H1 (cell line): ENCODE results near the gene S100A12. TPM values are rescaled to one million over a fixed set of nuclear protein-coding genes. Genes with fewer than 3 reads are reported as not detected.

Source experiments
- CTCF ChIA-PET: fragments of 300-600 bp; sonication (Branson Sonifier 250); formaldehyde crosslinking; loops from one replicate; lab custom pipeline; 2021; ENCODE audit not compliant: partially characterized antibody; lab: Charles Lee
- POLR2A ChIA-PET: fragments of 300-600 bp; sonication (Branson Sonifier 250); formaldehyde crosslinking; loops from one replicate; lab custom pipeline; 2021; ENCODE audit warnings: inconsistent platforms; ENCODE audit not compliant: partially characterized antibody; lab: Charles Lee
- DNase-seq, 2 experiments: peaks; one replicate each; pipeline versions ENCODE4 v3.0.0 to v3.0.0-alpha.2; 2010 to 2022; ENCODE audit warnings: low spot score in 2 of 2, low read depth in 1 of 2, mixed read lengths in 1 of 2
- FAIRE-seq: peaks from 2 replicates; lab custom pipeline; 2011; peaks lifted over from hg19 to GRCh38; lab: Jason Lieb, UNC
- H2AFZ ChIP-seq: 2 replicates; pipeline ENCODE4 v1.8.1; 2012; ENCODE audit warnings: low read length, inconsistent platforms
- H2AK5ac ChIP-seq: 2 replicates; pipeline ENCODE4 v1.6.1; 2013; ENCODE audit warnings: low read depth, low read length
- H2BK120ac ChIP-seq: replicated peaks from 2 replicates; pipeline ENCODE3; 2013; ENCODE audit warnings: low read depth, low read length, inconsistent platforms
- H2BK12ac ChIP-seq: 2 replicates; pipeline ENCODE4 v1.6.1; 2013; ENCODE audit warnings: low read depth, low read length
- H2BK15ac ChIP-seq: 2 replicates; pipeline ENCODE4 v1.6.1; 2013; ENCODE audit warnings: low read length
- H2BK20ac ChIP-seq: 2 replicates; pipeline ENCODE4 v1.6.1; 2013; ENCODE audit warnings: low read length
- H2BK5ac ChIP-seq: 2 replicates; pipeline ENCODE4 v1.6.1; 2013; ENCODE audit warnings: low read depth, low read length
- H3K14ac ChIP-seq: 2 replicates; pipeline ENCODE4 v1.6.1; 2013; ENCODE audit warnings: inconsistent platforms; ENCODE audit not compliant: insufficient read length
- H3K18ac ChIP-seq: 2 replicates; pipeline ENCODE4 v1.6.1; 2013; ENCODE audit warnings: low read length; ENCODE audit errors: extremely low read depth
- H3K23ac ChIP-seq: 2 replicates; pipeline ENCODE4 v1.6.1; 2013; ENCODE audit warnings: inconsistent platforms; ENCODE audit not compliant: insufficient read length
- H3K23me2 ChIP-seq: 2 replicates; pipeline ENCODE4 v1.6.1; 2013; ENCODE audit warnings: low read depth, low read length
- H3K27ac ChIP-seq: 2 replicates; pipeline ENCODE4 v1.6.1; 2011; ENCODE audit warnings: low read depth, low read length, inconsistent platforms
- H3K27me3 ChIP-seq, 4 experiments: replicated peaks in 1 of 4; 1 replicate in 1 of 4; 2 replicates in 3 of 4; pipeline versions ENCODE4 v1.6.1 to v1.8.1; 2011 to 2013; ENCODE audit warnings: low read length in 3 of 4, mild to moderate bottlenecking in 3 of 4, inconsistent platforms in 2 of 4, mixed read lengths in 2 of 4, moderate library complexity in 1 of 4; ENCODE audit not compliant: control insufficient read depth in 3 of 4, insufficient read depth in 3 of 4; ENCODE audit errors: extremely low read depth in 1 of 4
- H3K36me3 ChIP-seq, 4 experiments: 2 replicates each; pipeline versions ENCODE4 v1.6.1 to v1.8.1; 2011 to 2013; ENCODE audit warnings: mild to moderate bottlenecking in 4 of 4, low read length in 3 of 4, moderate library complexity in 2 of 4, control low read depth in 1 of 4, inconsistent platforms in 1 of 4; ENCODE audit not compliant: insufficient read depth in 4 of 4, control insufficient read depth in 2 of 4
- H3K4ac ChIP-seq: replicated peaks from 2 replicates; pipeline ENCODE3; 2013; ENCODE audit warnings: low read length, low read depth, mixed read lengths, inconsistent platforms; ENCODE audit not compliant: insufficient read length
- H3K4me1 ChIP-seq, 4 experiments: replicated peaks in 1 of 4; 1 replicate in 1 of 4; 2 replicates in 3 of 4; pipeline versions ENCODE4 v1.6.1 to v1.8.1; 2011 to 2013; ENCODE audit warnings: low read length in 3 of 4, inconsistent platforms in 2 of 4, mixed read lengths in 1 of 4; ENCODE audit not compliant: insufficient read depth in 4 of 4, control insufficient read depth in 3 of 4
- H3K4me2 ChIP-seq, 2 experiments: 2 replicates each; pipeline versions ENCODE4 v1.6.1 to v1.8.1; 2011 to 2013; ENCODE audit warnings: low read depth in 2 of 2, low read length in 2 of 2, control low read depth in 1 of 2, inconsistent platforms in 1 of 2, mild to moderate bottlenecking in 1 of 2; ENCODE audit not compliant: insufficient read depth in 1 of 2
- H3K4me3 ChIP-seq, 4 experiments: fragments of 200-600, 300-600 bp in 1 of 4; sonication (generic), shearing (Covaris generic), sonication (Bioruptor Twin) in 1 of 4; 2 replicates each; pipeline versions ENCODE4 v1.5.1 to v1.8.1; 2011 to 2016; ENCODE audit warnings: low read length in 4 of 4, low read depth in 3 of 4, control low read depth in 2 of 4, inconsistent platforms in 2 of 4, mild to moderate bottlenecking in 2 of 4, mixed read lengths in 1 of 4, moderate library complexity in 1 of 4; ENCODE audit not compliant: insufficient read depth in 2 of 4; ENCODE audit errors: extremely low read depth in 1 of 4
- H3K56ac ChIP-seq: replicated peaks from 2 replicates; pipeline ENCODE3; 2013; ENCODE audit warnings: low read depth, mild to moderate bottlenecking, mixed read lengths, low read length, inconsistent platforms; ENCODE audit not compliant: insufficient read length
- H3K79me1 ChIP-seq: 2 replicates; pipeline ENCODE4 v1.6.1; 2013; ENCODE audit warnings: low read depth, low read length, control low read depth
- H3K79me2 ChIP-seq, 2 experiments: 2 replicates each; pipeline versions ENCODE4 v1.6.1 to v1.8.1; 2012 to 2013; ENCODE audit warnings: low read length in 2 of 2, mild to moderate bottlenecking in 2 of 2, inconsistent platforms in 1 of 2; ENCODE audit not compliant: insufficient read depth in 2 of 2, control insufficient read depth in 1 of 2
- H3K9ac ChIP-seq, 4 experiments: replicated peaks in 1 of 4; 1 replicate in 1 of 4; 2 replicates in 3 of 4; pipeline versions ENCODE4 v1.6.1 to v1.8.1; 2011 to 2013; ENCODE audit warnings: low read depth in 3 of 4, low read length in 3 of 4, control low read depth in 2 of 4, mild to moderate bottlenecking in 2 of 4, moderate library complexity in 2 of 4, inconsistent platforms in 1 of 4; ENCODE audit errors: extremely low read depth in 1 of 4
- H3K9me3 ChIP-seq, 2 experiments: 2 replicates each; pipeline versions ENCODE4 v1.6.1 to v1.8.1; 2012 to 2013; ENCODE audit warnings: mild to moderate bottlenecking in 2 of 2, moderate library complexity in 2 of 2, control low read depth in 1 of 2, inconsistent platforms in 1 of 2, low read depth in 1 of 2, low read length in 1 of 2, mixed read lengths in 1 of 2; ENCODE audit not compliant: insufficient read depth in 2 of 2
- H4K20me1 ChIP-seq, 2 experiments: replicated peaks in 1 of 2; 2 replicates each; pipeline versions ENCODE3 to v1.8.1; 2011 to 2013; ENCODE audit warnings: inconsistent platforms in 2 of 2, low read length in 2 of 2, mild to moderate bottlenecking in 1 of 2; ENCODE audit not compliant: insufficient read depth in 2 of 2, control insufficient read depth in 1 of 2
- H4K5ac ChIP-seq: 2 replicates; pipeline ENCODE4 v1.6.1; 2013; ENCODE audit warnings: low read length, low read depth, mixed read lengths, inconsistent platforms; ENCODE audit not compliant: insufficient read length
- H4K8ac ChIP-seq: 2 replicates; pipeline ENCODE4 v1.8.0; 2013; ENCODE audit warnings: mild to moderate bottlenecking, moderate library complexity, low read length, inconsistent platforms; ENCODE audit not compliant: insufficient read depth; ENCODE audit errors: extremely low read depth
- H4K91ac ChIP-seq: replicated peaks from 2 replicates; pipeline ENCODE3; 2013; ENCODE audit warnings: low read length, mixed read lengths, inconsistent platforms; ENCODE audit not compliant: insufficient read length
- CEBPB ChIP-seq: IDR thresholded peaks from 2 replicates; pipeline ENCODE4 v1.6.1; 2012; ENCODE audit warnings: low read depth, low read length
- KDM4A ChIP-seq: IDR thresholded peaks from one replicate; pipeline ENCODE4 v1.7.1; 2012; ENCODE audit warnings: low read depth, mild to moderate bottlenecking, moderate library complexity, low read length, inconsistent platforms; ENCODE audit not compliant: severe bottlenecking
- NRF1 ChIP-seq: IDR thresholded peaks from 2 replicates; pipeline ENCODE4 v1.6.1; 2011; ENCODE audit warnings: mild to moderate bottlenecking, low read depth, low read length, improper control_type of control experiment
- RXRA ChIP-seq: IDR thresholded peaks from 2 replicates; pipeline ENCODE4 v1.6.1; 2011; ENCODE audit warnings: low read depth, mild to moderate bottlenecking, low read length, moderate library complexity; ENCODE audit not compliant: insufficient read depth
- SP1 ChIP-seq: IDR thresholded peaks from 2 replicates; pipeline ENCODE4 v1.6.1; 2011; ENCODE audit warnings: low read depth, low read length
- SUZ12 ChIP-seq: fragments of 200-600 bp; sonication (generic); IDR thresholded peaks from 2 replicates; pipeline ENCODE4 v1.6.1; 2012; ENCODE audit warnings: mild to moderate bottlenecking, inconsistent platforms, low read length, moderate library complexity, mixed read lengths
- ZNF274 ChIP-seq: IDR thresholded peaks from 2 replicates; pipeline ENCODE4 v1.7.0; 2012; ENCODE audit warnings: low read length, borderline replicate concordance; ENCODE audit errors: extremely low read depth
- WGBS, 2 experiments: shearing (Covaris generic) in 1 of 2; methylation state at CpG; one replicate each; pipeline versions ENCODE4 v1.1.6 to v1.1.7; 2013 to 2015; ENCODE audit warnings: low lambda C conversion rate in 2 of 2, mixed read lengths in 2 of 2, inconsistent platforms in 1 of 2, low coverage in 1 of 2, missing lambda C conversion rate in 1 of 2; ENCODE audit not compliant: insufficient replicate concordance in 2 of 2, insufficient coverage in 1 of 2, insufficient read length in 1 of 2; ENCODE audit errors: extremely low coverage in 1 of 2, missing lambda C conversion rate in 1 of 2; 5-methylcytosine and 5-hydroxymethylcytosine counted together
- polyA plus RNA-seq, 7 experiments: library from polyadenylated mRNA; depleted of rRNA in 3 of 7; stranded (reverse) in 5 of 7; unstranded in 2 of 7; fragments of >200 nt in 5 of 7; fragments of 200-250 nt in 2 of 7; gene quantifications; 1 replicate in 5 of 7; 2 replicates in 1 of 7; 4 replicates in 1 of 7; pipeline versions ENCODE4 v1.2.1 to v1.2.3, GENCODE V29; 2011 to 2013; ENCODE audit warnings: missing spikeins in 2 of 7, mixed read lengths in 2 of 7
- total RNA-seq: library from RNA; stranded (reverse); fragmentation: NEBNext Ultra II Directional; extraction: Animal tissue kit (Norgen Biotek cat#: 25700); gene quantifications from 2 replicates; pipeline ENCODE4 v1.2.1, GENCODE V29; 2021
- TF ChIP-seq, protein P1 (sequence below): IDR thresholded peaks from 2 replicates; pipeline ENCODE4 v1.6.1; 2011; ENCODE audit warnings: low read depth, mild to moderate bottlenecking, low read length; ENCODE audit not compliant: insufficient read depth

Gene S100A12
- total and polyA plus RNA-seq, 2 of the 8 experiments (the other 6 are each of a cell fraction or from before 2014, with no cell fraction given) = not detected

DNA sequence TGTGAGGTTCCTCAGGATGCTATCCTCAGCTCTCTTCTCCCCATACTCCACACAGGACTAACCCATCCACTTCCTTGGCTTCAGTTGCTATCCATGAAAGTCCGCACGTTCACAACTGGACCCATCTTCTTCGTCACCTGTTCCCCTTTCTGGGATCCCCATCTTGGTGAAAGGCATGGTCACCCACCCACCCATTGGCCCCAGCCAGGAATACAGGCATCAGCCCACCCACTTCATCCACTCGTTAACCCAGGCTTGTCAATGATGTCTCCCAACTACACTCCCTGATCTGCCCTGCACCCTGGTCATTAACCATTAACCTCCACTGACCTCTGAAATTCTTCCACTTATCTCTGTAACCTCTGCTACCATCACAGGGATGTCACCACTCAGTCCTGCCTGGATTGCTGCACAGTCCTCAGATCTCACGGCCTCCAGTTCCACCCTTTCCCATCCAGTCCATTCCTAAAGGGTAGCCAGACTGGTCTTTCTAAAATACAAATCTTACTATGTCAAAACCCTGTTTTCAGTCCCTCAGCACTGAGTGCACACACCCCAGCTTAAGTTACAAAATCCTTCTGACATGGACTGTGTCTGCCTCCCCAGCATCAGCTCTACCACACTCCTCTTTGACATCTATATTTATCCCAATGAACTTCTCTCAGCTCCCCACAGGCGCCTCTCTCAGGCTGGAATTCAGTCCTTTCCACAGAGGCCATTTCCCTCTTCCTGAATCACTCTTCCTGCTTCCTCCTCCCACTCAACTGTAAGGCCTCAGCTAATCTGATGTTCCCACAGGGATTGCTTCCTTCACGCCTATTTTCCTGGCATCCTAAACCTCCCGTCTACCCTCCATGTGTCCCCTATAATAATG lies 37.2 kb downstream of the S100A12 start:
- no peak overlapping the region for H2BK120ac ChIP-seq
- no peaks in the 10 kb centered on the region for H4K20me1 ChIP-seq
- H2BK20ac ChIP-seq = no peak overlapping the region
- FAIRE-seq (no peak), DNase-seq (no peak)
- no peak overlapping the region for H3K14ac ChIP-seq
- no peaks in the 10 kb centered on the region for H3K4me1 ChIP-seq
- CTCF ChIA-PET = interaction anchor here (1.7 to 2.7 kb wide), 2 partner anchors 15 to 17 kb away, joined by 5 to 12 read pairs; no protein-coding TSS in a partner anchor
- no peaks in the 10 kb centered on the region for H3K36me3 ChIP-seq
- WGBS, 2 experiments = 78% methylated on average over 8 of the region's 8 CpGs; no CpG with 5 or more reads in 1 of the 2 experiments
- H3K18ac ChIP-seq = no peak overlapping the region
- no peak overlapping the region for H3K9ac ChIP-seq
- H2BK15ac ChIP-seq = no peak overlapping the region
- H3K23me2 ChIP-seq = no peaks in the 10 kb centered on the region
- H3K23ac ChIP-seq = no peak overlapping the region
- no peak overlapping the region for H3K4me3 ChIP-seq
- no peak overlapping the region for H3K56ac ChIP-seq
- no peak overlapping the region for H2AK5ac ChIP-seq
- H3K27ac ChIP-seq = no peak overlapping the region
- H3K9me3 ChIP-seq = peaks cover 4% of the 10 kb centered on the region in 2 experiments; a peak in 2 of 4 replicates
- H3K79me1 ChIP-seq = no peaks in the 10 kb centered on the region
- H4K5ac ChIP-seq = no peak overlapping the region
- H3K79me2 ChIP-seq = no peaks in the 10 kb centered on the region
- TF ChIP-seq CEBPB = no peak
- no peak for TF ChIP-seq SP1
- no peak for TF ChIP-seq NRF1
- no peak for TF ChIP-seq KDM4A
- TF ChIP-seq RXRA = no peak
- no peak for TF ChIP-seq SUZ12
- no peak for TF ChIP-seq ZNF274
- TF ChIP-seq, protein P1, sequence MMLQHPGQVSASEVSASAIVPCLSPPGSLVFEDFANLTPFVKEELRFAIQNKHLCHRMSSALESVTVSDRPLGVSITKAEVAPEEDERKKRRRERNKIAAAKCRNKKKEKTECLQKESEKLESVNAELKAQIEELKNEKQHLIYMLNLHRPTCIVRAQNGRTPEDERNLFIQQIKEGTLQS = no peak
- H2AFZ ChIP-seq = no peak overlapping the region
- no peak overlapping the region for H2BK12ac ChIP-seq
- no peak overlapping the region for H2BK5ac ChIP-seq
- POLR2A ChIA-PET = interaction anchor here (0.6 kb wide), 1 partner anchor 953 kb away, joined by 3 read pairs; no protein-coding TSS in a partner anchor
- no peak overlapping the region for H4K8ac ChIP-seq
- H3K4ac ChIP-seq = no peak overlapping the region
- H3K4me2 ChIP-seq = no peak overlapping the region
- H4K91ac ChIP-seq = no peak overlapping the region
- H3K27me3 ChIP-seq = peaks cover 0 to 2% (median 0%) of the 10 kb centered on the region in 4 experiments; a peak in 1 of 7 replicates
